KG1 (cell line): ENCODE measurements around the gene ERRFI1.

Experiments
- DNase-seq: peaks from one replicate; lab custom pipeline; 2025; lab: John Stamatoyannopoulos, UW

Gene ERRFI1

DNA sequence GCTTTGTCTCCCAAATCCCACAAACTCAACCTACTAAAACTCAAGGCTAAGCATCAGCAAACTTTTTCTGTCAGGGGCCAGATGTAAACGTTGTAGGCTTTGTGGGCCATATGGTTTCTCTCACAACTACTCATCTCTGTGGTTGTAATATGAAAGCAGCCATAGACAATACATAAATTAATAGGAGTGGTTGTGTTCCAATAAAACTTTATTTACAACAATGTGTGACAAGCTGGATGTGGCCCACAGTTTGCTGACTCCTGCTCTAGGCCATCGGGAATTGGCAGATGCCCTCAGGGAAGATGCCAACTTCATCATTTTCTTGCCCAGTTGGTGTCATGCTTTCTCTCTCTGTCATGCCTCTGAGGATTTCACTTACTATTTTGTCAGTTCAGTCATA lies 17.5 kb upstream of the ERRFI1 start:
- no peak for DNase-seq

DNA sequence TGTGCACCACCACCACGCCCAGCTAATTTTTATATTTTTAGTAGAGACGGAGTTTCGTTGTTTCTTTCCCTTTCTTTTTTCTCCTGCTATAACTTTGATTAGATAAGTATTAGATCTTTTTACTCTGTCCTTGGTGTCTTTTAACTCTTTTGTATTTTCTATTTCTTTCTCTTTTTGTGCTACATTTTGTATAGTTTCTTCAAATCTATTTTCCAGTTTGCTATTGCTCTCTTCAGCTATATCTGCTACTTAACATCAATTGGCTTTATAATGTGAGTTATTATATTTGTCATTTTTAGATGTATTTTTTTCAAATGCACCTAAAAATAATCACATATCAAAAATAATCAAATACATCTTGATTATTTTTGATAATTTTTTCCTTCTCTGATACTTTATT lies 16.0 kb upstream of the ERRFI1 start:
- no peak for DNase-seq

DNA sequence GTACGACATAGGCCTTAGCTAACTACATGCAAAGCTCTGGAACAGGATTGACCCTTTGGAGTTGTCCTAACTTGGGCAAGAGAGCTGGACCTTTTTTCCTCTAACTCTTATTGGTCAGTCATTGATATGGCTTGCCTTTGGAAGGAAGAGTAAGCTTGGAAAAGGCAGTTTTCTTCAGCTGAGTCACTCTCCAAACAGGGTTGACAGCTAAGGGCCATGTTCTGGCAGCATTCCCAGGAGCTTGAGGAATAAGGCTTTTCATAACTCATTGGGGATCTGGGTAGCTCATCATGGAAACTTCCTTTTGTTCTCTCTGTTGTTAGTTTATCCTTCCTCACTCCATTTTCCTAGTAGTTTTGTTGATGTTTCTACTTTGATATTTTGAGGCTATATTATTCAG lies 14.5 kb upstream of the ERRFI1 start:
- DNase-seq = no peak

GRCh38 chr1:8039071-8039470 lies 13.0 kb upstream of the ERRFI1 start:
- DNase-seq = no peak

DNA sequence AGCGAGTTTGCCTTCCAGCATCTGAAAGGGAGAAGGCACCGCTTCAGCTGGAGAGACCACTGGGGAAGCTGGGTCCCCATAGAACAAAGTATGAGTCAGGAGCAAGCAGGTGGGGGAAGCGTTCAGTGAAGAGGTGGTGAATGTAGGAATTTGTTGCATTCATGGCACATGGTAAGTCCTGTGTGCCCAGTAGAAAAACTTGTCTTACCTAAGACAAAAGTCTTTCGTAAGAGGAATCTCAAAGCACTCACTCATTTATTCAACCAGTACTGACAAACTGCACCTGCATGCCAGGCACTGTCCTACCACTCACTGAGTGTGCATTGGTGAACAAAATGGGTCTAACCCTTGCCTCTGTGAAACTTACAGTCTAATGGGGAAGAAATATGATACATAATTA lies 9.2 kb upstream of the ERRFI1 start:
- no peak for DNase-seq

GRCh38 chr1:8033322-8033721 lies 7.2 kb upstream of the ERRFI1 start:
- DNase-seq = no peak

DNA sequence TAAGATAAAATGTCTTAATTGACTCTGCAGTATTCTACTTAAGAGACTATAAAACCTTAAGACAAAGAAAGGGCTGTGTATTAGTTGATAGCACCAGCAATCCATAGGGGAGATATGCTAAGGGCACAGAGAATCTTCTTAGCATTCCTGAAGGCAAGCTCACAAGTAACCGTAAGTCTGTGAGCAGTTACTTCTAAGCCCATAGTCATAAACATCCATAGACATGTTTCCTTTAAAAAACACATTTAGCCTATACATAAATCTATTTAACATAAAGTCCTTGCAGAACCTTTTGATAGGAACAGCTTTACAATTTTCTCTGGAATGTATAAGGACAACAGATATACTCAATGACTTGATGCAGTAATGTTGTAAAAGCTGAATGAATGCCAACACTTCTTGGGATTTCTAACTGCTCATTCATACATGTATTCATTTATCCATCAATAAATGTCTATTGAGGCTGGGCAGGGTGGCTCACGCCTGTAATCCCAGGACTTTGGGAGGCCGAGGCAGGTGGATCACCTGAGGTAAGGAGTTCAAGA lies 6.3 kb upstream of the ERRFI1 start:
- DNase-seq = no peak

- no peak for DNase-seq
Observed at GRCh38 chr1:8031176-8031785, 5.2 kb upstream of the ERRFI1 start.

DNA sequence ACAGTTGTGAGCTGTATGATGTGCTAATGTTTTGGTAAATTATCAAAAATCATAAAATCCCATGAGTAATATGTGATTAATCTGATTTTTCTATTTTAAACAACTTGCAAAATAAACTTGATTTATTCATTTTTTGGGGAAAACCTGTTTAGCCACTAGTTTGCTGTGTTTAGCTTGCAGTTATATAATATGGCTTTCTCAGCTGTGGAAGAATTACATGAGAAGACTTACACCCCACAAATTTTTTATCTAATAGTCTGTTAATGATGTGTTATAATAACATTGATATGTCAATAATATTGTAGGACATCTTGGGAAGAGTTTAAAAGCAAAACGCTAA lies 2.4 kb upstream of the ERRFI1 start:
- DNase-seq = no peak

DNA sequence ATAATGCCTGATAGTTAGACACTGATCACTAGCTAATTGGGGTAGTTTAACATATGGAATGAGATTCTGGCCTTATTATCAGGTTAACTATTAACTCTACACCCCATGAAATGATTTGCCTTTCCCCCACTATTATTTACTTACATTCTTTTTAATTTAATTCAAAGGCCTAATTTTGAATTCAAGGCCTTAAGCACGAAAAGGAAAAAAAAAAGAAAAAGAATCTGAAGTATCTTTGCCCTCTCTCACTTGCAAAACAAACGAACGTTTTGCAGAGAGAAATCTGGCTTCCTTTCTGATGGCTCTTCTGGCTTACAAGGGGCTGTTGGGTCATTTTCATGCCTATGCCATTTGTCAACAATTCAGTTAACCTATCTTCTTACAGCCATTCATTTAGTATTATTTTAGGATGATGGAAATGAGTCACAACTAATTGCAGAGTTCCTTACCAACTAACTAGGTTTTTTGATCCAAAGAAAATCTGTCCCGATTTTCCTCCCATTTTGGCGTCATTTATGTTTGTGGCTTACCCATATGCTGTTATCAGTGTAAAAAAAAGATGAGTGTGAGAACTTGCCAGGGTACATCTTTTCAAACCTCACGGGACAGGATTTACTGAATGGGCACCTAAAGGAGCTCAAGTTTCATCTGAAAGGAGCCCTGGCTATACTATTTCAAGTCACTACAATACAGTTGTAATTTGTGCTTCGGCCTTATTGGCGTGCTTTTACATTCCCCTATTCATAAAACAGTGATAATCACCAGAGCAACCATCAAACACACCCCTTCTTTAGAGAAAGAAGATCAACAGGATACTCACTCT lies 1.9 kb upstream of the ERRFI1 start:
- DNase-seq = no peak

GRCh38 chr1:8026976-8027747 lies 1.1 kb upstream of the ERRFI1 start:
- no peak for DNase-seq

DNA sequence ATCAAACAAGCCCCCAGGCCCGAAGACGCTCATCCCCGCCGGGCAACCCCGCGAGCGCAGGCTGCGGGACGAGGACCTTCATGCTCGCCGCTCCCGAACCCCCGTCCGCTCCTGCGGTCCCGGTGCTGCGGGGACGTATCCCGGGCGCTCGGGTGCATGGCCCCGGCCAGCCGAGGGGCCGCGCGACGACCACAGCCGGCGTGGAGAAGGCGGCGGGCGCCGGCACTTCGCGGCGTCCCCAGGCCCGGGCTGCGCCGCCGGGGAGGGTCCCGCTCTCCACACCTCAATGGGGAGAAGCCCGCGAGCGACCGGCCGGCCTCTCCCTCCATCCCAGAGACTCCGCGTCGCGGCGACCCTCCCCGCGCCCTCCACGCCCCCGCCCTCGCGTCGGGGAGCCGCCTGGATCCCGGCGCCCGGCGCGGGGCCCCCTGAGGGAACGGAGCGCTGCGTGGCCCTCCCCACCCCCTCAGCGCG lies 401 bp downstream of the ERRFI1 start:
- no peak for DNase-seq

GRCh38 chr1:8025061-8025670 lies 943 bp downstream of the ERRFI1 start:
- no peak for DNase-seq

DNA sequence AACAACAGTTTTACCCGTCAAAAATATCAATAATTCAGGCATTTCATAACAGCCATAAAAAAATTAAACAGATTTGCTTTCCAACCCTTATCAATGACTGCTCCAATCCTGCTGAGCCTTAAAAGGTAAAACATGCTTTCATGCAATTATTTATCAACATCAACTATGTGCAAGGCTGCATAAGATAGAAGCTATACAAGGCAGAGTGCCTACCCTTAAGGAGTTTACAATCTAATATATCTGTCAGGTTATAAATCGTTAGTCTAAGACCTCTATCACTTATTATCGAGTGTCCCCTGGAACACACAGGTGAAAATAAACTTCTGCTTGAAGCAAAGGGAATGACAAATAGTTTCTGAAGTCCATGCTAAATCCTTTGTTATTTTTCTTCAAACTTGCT lies 1.8 kb downstream of the ERRFI1 start:
- DNase-seq = no peak

- no peak for DNase-seq
Observed at GRCh38 chr1:8023995-8024313, 2.2 kb downstream of the ERRFI1 start.

DNA sequence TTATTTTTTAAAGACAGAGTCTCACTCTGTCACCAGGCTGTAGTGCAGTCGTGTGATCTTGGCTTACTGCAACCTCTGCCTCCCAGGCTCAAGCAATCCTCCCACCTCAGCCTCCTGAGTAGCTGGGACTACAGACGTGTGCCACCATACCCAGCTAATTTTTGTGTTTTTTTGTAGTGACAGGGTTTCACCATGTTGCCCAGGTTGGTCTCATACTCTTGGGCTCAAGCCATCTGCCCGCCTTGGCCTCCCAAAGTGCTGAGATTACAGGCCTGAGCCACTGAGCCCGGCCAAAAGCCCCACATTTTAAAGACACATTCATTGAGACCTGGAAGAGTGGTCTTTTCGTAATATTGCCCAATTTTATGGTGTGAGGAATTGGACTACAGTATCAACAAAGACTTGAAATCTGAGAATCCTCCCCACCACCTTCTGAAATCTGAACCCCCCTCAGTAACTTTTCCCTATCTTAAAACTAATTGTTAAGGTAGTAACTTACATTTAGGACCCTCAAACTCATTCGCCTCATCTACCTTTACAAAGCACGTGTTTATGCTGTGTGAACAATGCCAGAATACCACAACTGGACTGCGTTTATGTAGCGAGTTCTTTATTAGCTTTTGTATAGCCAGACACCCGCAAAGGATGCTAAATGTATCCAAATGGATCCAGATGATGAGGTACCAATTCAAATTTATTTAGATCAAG lies 2.7 kb downstream of the ERRFI1 start:
- DNase-seq = no peak

- no peak for DNase-seq
Observed at GRCh38 chr1:8022395-8023286, 3.5 kb downstream of the ERRFI1 start.

DNA sequence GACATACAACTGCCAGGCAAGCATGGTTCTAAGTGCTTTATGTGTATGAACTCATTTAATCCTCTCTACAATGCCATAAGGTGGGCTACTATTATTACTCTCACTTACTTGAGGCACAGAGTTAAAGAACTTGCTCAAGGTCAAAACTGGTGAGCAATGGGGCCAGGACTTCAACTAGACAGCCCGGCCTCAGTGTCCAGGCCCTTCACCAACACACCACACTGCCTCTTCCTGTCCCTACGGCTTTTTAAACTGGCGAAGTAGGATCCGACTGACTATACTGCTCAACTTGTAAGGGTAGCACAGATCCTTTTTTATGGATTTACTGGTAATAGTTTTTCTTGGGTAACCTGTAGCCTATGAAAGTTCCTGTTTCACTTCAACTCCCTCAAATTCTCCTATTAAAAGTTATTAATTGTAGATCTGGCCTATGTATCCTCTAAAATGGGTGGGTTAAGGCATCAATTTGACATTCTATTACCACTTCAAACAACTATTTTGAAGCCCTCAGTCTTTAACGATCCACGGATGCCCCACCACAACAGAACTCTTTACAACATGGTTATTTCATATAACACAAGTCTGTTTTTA lies 4.3 kb downstream of the ERRFI1 start:
- DNase-seq = no peak

GRCh38 chr1:8020032-8020431 lies 6.1 kb downstream of the ERRFI1 start:
- no peak for DNase-seq

- no peak for DNase-seq
Observed at GRCh38 chr1:8019229-8019620, 6.9 kb downstream of the ERRFI1 start.
